ENCODE measurements around the gene SERGEF.

DNA sequence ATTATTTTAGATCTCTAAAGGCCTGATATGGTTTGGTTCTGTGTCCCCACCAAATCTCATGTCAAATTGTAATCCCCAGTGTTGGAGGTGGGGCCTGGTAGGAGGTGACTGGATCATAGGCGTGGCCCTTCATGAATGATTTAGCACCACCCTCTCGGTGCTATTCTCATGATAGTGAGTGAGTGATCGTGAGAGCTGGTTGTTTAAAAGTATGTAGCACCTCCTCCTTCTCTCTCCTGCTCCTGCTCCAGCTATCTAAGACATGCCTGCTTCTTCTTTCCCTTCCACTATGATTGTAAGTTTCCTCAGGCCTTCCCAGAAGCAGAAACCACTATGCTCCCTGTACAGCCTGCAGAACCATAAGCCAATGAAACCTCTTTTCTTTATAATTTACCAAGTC, 114.1 kb downstream of the SERGEF start:
- no peak for TF ChIP-seq EZH2 (IDR thresholded peaks at IDR 0.05; ENCODE audit: insufficient read depth, poor library complexity, severe bottlenecking)
- no peak for TF ChIP-seq EZH2phosphoT487 (IDR thresholded peaks at IDR 0.05; ENCODE audit: insufficient read depth, low read depth)
